HG03460 (cell line): Measurements from ENCODE around the gene KAT14.
"Not testable (repeated sequence)": the region's sequence is repeated elsewhere in the genome, so short reads cannot be mapped to it uniquely, and the experiment has no call there.

Experiments used
- ATAC-seq: cut with Tn5 transposase; IDR thresholded peaks from one replicate; pipeline ENCODE4 v1.9.1; 2021; ENCODE audit not compliant: unreplicated experiment

Gene KAT14

DNA sequence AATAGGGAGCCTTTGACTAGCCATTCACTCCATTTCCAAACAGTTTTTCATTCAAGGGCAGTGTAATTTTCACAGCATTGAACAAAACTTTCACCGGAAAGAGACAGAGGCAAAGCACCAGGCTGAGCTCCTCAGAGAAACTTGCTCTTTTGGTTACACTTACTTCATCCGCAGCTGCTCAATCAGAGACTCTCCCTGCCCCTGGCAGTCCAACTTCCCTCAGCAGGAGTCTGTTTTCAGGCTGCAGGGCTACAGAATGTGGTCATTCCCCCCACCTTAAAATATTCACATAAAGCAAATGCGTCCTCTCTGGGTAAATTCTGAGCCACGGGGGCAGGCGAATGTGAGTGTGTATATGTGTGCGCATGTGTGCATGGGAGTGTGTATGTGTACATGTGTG lies 80.6 kb downstream of the KAT14 start:
- ATAC-seq = no peak

DNA sequence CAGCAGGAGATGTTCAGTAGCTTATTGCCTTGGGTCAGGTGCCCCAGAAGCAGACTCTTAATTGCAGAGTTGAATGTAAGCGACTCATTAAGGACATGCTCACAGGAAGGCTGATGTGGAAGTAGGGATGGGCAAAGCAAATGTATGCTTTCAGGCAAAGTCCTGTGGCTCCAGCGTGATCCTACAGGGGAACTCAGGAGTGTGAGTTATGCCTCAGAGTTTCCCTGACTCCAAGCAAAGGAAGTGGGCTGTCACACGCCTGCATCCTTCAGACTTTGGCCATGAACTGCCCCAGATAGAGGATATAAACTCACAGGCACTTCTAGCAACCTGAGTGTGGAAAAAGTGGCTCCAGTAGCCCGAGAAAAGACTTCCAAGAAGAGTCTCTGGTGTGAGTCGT lies 85.7 kb downstream of the KAT14 start:
- ATAC-seq = no peak

GRCh38 chr20:18224968-18225568 lies 87.4 kb downstream of the KAT14 start:
- ATAC-seq = no peak

GRCh38 chr20:18225632-18226031 lies 88.0 kb downstream of the KAT14 start:
- no peak for ATAC-seq

GRCh38 chr20:18226741-18227140 lies 89.1 kb downstream of the KAT14 start:
- not testable (repeated sequence) for ATAC-seq

DNA sequence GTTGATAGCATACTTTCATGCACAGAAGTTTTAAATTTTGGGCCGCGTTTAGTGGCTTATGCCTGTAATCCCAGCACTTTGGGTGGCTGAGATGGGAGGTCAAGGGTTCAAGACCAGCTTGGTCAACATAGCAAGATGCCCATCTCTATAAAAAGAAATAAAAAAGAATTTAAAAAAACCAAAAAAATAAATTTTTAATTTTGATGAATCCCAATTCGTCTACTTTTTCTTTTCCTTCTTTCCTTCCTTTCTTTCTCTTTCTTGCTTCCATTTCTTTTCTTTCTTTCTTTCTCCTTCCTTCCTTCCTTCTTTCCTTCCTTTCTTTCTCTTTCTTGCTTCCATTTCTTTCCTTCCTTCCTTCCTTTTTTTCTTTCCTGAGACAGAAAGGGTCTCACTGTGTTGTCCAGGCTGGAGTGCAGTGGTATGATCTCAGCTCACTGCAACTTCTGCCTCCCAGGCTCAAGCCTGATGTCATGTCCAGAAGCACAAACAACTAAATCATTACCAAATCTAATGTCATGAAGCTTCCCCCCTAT lies 95.8 kb downstream of the KAT14 start:
- no peak for ATAC-seq
